Activated CD4-positive, alpha-beta T cell treated with anti-CD3 and anti-CD28 coated beads for 48 hours (primary cell): ENCODE results near the gene MCFD2.
"Not testable (repeated sequence)": the region's sequence is repeated elsewhere in the genome, so short reads cannot be mapped to it uniquely, and the experiment has no call there.

Experiments used
- DNase-seq: peaks from one replicate; pipeline ENCODE4 v3.0.0-alpha.2; 2020

The MCFD2 gene

DNA sequence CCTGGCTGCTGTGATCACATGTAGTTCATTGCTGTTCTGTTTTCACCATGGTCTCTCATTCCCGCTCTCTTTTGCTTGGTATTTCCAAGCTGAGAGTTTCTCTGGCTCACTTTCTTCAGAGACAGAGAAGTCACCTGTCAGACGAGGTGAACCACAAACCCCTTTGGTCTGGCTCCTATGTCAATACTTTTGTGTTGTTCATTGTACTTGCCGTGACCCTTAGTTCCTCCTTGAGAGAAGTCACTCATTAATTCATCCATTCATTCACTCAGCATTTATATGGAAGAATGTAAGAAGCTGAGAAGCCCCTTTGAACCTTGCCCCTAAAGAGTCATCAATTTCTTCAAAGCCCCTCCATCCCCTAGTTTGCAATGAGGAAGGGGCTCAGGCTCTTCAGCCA is 15.2 kb downstream of the MCFD2 start:
- no peak for DNase-seq

DNA sequence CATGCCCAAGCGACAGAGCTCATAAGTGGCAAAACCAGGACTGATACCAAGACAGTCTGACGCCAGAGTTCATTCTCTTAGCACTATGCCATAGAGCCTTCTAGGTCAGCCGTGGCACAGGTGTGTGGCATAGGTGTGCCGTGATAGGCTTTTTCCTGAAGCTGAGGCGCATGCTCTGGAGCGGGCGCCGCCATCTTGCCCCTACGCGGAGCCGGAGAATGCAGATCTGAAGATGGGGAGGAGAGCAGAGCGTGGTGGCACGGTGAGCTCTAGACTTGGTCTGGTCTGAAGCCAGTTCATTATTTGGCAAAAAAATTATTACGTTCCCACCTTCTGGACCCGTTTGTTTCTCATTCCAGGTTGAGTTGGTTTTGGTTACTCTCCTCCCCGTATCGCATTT is 16.6 kb downstream of the MCFD2 start:
- no peak for DNase-seq

DNA sequence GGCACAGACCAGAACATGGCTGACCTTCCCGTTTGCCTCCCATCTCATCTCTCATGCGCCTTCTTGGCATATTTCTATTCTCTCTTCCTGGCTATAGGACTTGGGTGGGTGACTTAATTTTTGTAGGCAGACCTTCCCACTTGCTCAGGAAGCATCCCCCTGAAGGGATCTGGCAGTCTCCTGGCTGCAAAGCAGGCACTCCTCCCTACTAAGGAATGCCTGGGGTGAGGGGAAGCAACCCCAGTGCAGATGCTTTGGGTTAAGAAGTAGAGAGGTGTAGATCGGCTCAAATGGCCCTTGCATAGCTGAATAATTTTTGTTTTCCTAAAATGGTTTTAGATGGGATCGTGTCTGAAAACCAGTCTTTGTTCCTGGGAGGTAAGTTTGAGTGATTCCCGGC is 17.6 kb downstream of the MCFD2 start:
- no peak for DNase-seq

DNA sequence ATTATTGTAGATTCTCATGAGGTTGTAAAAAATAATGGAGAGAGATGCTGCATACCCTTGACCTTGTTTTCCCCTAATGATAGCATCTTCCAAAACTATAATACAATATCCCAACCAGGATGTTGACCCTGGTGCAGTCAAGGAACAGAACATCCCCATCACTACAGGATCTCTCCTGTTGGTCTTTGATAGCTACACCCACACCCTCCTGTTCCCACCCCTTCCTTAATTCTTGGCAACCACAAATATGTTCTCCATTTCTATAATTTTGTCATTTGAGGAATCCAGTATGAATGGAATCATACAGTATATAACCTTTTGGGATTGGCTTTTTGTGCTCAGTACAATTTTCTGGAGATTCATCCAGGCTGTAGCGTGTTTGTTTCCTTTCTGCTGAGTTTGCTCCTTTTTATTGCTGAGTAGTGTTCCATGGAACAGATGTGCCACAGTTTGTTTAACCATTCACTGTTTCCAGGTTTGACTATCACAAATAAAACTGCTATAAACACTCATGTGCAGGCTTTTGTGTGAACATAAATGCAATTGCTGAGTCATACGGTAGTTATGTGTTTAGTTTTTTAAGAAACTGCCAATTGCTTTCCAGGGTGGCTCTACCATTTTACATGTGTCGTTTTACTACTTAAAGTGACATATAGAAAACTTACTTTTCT is 22.2 kb downstream of the MCFD2 start:
- no peak for DNase-seq

DNA sequence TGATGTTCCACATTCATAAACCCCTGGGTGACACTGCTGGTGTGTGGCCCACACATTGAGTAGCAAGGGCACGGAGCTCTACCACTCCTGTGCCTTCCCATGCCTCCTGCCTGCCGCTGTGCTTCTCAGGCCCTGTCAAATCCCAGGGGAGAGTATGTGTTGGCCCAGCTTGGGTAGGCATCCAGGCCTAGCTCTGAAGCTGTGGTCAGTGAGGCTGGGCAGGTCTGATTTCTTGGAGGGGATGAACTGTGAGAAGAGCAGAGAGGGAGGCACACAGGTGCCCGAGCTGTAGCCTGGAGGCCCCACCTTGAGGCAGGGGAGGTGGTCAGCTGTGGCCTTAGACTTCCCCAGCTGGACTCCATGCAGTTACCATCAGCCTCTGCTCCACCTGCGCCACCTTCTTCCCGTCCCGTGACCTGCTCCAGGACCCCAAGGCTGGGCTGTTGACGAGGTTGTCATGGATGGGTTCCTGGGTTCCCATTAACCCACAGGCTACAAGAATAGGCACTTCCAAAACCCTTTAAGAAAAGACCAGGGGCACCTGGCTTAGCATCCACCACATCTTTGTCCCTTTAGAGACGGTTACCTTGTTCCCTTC is 23.6 kb downstream of the MCFD2 start:
- DNase-seq, result no peak

DNA sequence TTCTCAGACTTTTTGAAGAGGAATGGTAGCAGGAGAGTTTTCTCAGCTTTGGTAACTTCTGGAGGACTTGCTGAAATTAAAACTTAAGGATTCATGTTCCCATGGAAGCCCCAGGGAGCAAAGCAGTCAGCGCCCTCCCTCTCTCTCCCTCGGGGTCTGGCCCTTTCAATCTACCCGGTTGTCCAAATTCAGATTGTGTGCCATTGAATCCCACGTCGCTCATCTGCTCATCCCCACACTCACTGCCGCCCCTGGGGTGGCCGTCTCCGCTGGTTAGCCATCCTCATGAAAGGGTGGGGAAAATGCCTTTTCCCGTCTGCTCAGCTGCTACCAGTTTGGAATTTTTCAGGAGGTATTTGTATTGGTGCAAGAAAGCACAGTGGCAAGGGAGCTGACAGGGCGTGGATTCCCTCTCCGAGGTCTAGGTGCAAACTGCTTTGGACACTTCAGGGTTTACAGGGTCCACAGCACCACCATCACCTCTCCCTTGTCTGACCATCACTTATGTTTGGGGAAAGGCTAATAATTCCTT is 27.1 kb downstream of the MCFD2 start:
- no peak for DNase-seq

DNA sequence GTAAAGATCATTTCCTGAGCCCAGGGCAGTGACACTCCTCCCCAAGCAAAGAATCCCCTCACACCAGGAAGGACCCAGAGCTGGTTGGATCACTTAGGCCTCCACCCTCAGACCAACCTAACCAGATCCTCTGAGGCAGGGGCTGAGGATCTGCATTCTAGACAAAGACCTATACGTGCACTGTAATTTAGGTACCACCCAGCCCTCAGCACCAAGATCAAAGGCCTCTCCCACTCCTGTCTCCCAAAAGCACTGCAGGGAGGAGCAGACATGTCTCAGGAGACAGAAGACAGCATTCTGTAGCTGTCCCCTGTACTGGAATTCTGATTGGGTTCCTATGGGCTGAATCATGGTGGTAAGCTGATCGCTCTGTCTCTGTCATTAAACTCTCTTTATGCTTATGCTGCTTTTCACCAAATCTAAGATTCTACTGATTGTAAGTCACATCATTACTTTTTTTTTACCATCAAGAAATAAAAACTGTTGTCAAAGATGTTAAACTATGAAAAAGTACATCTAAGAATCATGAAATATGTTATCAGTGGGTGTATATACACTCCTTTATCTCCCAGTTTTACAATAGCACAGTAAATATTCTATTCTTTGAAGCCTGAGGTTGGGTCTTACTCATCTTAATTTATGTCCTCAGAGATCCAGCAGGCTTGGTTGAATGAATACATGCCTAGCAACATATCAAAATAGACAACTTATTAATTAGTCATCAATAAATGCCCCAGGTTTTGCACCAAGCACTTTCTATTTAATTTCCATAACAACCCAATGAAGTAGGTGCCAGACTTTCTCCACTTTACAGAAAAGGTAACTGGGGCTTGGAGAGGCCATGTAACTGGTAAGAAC is 28.3 kb downstream of the MCFD2 start:
- DNase-seq, result no peak

DNA sequence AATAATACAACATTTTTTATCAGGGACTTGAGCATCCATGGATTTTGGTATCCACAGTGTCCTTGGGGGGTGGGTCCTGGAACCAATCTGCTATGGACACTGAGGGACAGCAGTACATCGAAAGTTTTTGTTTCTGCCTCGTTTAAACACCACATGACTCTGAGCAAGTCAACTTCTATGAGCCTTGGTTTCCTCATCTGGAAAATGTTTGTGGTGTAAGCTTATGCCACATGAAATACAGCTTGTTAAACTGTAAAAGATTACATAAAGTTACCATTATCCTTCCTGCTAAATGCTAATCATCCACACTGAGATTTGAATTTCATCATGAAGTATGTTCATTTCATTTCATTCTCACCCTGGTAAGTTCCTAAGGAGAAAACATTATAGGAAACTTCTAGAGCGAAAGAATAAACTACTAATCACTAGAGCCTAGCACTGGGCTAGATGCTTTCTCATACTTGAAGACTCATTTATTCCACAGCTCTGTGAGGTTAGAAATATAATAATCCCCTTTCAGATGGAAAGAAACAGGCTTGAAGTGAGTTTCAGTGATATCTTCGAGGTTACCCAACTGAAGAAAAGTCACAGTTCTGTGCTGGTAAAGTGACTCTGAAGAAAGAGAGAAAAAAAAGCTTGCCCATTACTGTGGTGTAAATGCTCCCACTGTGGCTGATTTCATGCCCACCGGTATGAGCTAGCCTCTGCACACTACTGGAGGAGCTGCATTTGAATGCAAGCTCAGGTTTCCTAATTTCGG is 29.2 kb downstream of the MCFD2 start:
- DNase-seq, result no peak

DNA sequence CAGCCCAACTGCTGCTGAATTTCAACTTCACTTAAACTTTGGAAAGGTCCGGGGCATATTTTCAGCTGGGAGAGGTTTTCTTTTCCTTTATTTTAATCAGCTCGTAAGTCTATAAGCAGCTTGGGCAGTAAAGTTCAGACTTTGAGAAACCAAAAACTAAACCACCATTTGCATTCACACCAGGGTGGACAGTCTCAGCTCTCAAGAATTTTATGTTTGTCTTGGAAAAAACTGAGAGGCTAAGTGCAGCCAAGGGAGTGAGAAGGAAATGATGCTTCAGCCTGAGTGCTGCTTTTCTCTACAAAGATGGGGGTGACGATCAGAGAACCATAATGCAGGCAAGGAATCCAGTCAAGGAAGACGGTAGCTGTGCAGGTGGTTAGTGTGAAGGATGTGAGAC is 30.2 kb downstream of the MCFD2 start:
- DNase-seq, result no peak

DNA sequence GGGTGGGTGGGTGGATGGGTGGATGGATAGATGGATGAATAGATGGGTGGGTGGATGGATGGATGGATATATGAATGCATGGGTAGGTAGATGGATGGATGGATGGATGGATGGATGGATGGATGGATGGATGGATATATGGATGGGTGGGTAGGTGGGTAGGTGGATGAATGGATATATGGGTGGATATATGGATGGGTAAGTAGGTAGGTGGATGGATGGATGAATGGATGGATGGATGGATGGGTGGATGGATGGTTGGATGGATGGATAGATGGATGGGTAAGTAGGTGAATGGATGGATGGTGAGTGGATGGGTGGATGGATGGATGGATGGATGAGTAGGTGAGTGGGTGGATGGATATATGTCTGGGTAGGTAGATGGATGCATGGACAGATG is 36.1 kb downstream of the MCFD2 start:
- DNase-seq, result no peak

DNA sequence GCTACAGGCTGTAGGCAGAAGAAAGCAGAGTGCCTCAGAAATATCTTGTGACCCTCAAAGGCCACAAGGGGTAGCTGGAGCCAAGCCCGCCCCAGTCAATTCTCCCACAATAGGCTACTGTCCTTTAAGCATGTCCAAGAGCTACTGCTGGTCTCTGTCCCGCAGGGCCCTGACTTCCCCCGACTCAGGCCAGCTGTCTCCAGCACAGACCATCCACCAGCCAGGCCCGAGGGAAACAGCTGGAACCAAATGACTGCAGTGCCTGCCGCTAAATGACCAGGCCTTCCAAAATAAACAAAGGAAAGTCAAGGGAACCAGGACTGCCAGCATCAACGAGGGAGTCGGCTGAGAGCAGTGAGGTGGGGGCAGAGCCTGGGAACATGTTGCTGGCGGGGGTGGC is 36.7 kb downstream of the MCFD2 start:
- no peak for DNase-seq

DNA sequence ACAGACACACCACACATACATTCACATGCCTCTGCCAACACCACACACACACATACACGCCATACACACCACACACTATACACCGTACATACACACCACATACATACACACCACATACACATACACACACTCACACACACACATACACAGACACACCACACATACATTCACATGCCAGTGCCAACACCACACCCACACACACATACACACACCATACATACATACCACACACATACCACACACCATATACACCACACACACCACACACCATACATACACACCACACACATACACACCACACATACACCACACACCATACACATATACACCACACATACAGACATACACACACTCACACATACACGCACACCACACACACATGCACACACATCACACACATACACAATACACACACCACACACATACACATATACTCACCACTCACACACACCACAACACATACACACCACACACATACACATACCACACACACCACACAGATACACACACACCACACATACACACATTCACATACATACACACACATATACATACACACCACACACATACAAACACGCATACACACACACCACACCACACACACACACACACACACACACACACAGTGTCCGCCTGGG is 37.2 kb downstream of the MCFD2 start:
- no peak for DNase-seq

DNA sequence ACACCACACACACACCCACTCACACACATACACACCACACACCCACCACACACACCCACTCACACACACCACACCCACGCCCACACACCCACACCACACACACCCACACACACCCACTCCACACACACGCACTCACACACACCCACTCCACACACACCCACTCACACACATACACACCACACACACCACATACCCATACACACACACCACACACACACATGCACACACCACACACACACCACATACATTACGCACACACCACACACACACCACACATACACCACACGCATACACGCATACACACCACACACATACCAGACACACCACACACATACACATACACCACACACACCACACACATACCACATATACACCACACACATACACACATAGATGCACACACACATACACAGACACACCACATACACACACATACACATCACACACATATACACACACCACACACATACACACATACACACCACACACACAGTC is 37.9 kb downstream of the MCFD2 start:
- no peak for DNase-seq

DNA sequence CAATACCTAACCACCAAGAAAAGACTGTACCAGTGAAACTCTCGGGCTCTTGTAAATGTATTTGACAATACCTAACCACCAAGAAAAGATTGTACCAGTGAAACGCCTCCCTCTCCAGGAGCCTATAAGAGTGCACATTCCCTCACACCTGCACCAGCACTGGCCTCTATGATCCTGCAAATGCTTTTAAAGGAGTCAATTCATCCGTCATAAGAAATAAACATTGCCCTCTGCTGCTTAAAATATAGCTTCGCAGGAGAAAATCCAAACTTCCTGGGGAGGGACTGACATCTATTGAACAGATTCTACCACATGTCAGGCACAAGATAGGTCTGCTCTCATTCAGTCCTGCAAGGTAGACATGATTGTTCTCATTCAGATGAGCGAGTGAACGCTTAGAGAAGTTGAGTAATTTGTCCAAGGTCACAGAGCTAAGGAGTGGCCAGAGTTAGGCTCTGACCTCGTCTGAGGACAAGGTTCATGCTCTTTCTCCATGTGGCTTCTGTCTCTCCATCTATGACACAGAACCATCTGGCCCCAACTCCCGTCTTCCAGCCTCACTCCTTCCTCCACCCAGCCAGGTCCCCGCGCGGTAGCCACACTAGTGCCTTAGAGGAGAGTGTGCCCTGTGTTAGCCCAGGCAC is 38.7 kb downstream of the MCFD2 start:
- no peak for DNase-seq

DNA sequence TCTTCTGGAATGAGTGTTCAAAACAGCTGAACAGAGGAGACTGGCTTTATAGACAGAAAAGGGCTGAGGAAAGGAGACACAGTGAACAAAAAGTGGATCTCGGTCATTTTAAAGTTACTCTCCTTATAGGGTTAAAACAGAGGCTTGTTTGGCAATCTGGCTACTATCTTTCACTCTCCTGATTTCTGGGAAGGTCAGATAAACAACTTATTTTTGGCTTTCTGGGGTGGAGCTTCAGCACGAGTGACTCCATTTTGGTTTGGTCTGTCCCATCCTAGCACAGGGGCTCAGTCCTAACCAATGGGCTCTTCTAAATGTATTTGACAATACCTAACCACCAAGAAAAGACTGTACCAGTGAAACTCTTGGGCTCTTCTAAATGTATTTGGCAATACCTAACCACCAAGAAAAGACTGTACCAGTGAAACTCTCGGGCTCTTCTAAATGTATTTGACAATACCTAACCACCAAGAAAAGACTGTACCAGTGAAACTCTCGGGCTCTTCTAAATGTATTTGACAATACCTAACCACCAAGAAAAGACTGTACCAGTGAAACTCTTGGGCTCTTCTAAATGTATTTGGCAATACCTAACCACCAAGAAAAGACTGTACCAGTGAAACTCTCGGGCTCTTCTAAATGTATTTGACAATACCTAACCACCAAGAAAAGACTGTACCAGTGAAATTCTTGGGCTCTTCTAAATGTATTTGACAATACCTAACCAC is 39.5 kb downstream of the MCFD2 start:
- not testable (repeated sequence) for DNase-seq

DNA sequence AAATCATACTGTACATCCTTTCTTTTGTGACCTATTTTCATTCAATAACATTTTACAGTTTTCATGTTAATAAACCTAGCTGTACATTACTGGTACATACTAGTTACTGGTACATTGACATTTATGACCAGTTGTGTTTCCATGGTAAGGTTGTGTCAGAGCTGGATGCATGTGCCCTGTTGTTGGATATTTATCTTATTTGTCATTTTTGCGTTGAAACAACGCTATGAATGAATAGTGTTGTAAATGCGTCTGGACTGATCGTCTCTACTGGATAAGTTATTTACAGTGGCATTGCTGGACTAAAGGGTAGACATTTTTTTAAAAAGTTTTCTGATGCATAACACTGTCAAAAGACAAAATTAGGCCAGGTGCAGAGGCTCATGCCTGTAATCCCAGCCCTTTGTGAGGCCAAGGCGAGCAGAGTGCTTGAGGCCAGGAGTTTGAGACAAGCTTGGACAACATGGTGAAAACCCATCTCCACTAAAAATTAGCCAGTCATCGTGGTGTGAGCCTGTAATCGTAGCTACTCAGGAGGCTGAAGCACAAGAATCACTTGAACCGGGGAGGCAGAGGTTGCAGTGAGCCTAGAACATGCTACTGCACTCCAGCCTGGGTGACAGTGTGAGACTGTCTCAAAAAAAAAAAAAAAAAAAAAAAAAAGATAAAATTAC is 40.2 kb downstream of the MCFD2 start:
- no peak for DNase-seq

DNA sequence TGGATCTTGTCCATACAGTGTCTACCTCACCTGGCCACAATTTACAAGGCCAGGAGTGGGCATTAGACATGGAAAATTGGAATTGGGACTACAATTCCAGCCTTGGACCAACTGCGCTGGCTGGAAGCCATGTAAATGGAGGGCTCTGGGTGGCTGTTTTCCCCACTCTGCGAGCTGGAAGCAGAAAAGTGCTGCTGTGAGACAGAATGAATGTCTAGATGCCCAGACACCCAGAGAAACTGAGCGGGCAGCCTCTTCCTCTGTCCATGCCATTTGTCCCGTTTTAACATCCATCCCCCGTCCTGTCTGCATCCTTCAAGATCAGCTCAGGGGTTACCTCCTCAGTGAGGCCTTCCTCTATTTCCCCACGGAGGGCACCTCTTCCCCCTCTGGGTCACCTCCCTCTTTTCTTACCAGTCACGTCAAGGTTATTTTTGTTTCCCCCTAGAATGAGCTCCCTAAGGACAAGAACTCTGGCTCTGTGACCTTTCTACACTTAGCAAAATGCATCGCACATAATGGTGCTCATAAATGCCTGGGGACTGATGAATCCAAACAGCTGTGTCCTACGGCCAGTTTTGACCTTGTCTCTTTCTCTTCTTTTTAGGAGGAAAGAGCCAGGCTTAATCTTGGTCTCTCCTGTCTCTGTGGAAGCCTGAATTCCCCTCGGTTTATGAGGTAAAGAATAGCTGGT is 41.2 kb downstream of the MCFD2 start:
- DNase-seq, result no peak

DNA sequence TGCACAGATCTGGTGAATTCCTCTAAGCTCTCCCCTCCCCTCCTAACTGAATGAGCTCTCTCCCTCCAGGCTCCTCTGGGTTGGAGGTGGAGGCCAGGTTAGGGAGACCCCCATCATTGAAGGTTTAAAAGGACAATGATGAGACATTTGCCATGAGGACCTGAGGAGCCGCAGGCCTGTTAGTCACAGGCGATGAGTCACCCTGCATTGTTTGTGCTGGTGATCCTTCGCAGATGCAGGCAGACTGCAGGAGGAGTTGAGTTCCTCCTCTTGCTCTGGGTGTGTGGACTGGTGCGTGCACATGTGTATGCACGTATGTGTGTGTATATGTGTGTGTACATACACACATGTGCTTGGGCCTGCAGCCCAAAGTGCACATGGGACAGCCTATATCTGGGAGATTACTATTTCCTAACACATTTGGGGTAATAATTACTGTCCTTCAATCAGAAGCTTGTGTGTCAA is 42.0 kb downstream of the MCFD2 start:
- peak; percentile 63 for DNase-seq

DNA sequence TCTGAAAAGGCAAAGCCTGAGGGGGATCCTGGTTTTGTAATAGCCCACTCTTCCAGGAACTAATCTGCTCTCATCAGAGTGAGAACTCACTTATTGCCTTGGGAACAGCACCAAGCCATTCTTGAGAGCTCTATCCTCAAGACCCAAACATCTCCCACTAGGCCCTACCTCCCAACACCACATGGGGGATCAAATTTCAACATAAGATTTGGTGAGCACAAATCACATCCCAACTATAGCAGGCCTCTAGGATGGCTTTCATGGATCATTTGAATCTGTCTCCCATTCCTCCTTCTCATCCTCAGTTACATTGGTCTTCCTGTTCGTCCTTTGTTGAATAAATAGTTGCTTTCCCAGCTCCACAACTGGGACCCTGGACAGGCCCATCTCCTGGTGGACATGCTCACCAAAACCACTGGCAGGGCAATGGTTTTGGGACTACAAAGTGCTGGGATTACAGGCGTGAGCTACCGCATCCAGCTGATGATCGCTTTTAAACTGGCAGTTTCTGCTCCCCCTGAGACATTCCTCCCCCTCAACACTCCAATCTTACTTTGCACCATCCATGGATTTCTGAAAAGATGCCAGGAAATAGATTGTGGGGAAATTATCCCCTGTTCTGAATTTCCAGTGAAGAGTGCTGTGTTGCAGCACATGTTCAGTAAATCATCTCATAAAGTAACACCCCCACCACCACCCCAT is 42.6 kb downstream of the MCFD2 start:
- DNase-seq, result no peak
